ENCODE measurements around the gene KPNA1. TPM values are rescaled to one million over a fixed set of nuclear protein-coding genes. Genes with fewer than 3 reads are reported as not detected.

Gene KPNA1
- polyA plus RNA-seq, 4 donors, result 41.3 to 50.4 (median 48.9) TPM

DNA sequence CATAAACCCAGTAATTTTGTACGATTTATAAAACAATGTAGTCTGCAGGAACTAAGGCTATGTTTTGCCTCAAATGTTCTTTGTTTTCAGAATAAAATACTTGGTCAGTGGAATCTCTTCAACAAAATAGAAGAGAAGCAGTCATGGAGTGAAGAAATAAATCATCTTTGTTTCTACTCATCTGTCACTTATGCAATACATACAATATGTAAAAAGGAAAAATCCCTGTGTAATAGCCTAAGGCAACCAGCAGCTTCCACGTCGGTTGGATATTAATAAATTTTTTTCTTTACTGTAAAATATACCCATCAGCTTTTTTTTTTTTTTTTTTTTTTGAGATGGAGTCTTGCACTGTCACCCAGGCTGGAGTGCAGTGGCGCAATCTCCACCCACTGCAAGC lies 93.6 kb downstream of the KPNA1 start:
- no peak for DNase-seq (ENCODE audit: low read depth in 4 of 4, low spot score in 2 of 4)

- peak in 1 of 4 donors; percentile 10 for DNase-seq (ENCODE audit: low read depth in 4 of 4, low spot score in 2 of 4)
Measured at GRCh38 chr3:122416966-122417365, 97.8 kb downstream of the KPNA1 start.

DNA sequence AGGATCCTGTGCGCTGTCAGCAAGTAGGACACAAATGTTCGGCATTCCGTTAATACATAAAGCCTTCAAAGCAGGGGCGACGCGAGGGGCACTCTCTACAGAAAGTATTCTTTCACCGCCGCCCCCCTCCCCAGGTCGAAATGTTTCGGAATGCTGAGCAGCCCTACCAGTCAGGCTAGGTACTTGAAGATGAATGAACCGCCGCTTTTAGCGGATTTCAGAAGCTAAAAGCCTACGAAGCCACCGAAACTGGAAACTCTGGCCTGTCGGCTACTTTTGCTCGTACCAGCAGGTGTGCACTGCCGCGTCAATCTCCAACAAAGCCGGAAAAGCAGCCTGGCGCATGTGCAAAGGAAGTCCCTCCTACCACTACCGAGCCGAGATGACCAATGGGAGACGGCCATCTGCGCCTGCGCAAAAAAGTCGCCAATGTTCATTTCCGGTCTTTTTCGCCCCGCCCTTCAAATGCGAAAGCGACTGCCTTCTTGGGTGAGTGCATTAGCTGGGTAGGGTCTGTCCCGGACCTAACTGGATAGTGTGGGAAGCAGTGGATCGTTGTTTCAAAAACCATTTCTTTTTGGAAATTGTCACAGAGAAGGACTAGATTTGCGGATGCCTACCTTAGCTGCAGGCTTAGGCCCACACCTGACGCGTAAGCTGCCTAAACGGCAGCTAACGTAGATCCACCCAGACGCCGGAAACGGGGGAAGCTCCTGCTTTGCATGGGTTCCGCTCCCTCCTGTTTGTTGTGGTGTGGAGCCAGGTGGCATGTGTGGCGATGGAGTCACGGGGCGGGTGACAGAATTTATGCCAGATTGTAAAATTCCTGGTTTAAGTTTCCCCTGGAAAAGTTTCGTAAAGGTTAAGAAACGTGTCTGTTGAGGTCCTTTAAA lies 98.7 kb downstream of the KPNA1 start, which contains the start of gene WDR5B:
WDR5B (minus strand) TSS at position 301 of the 893 bp plus-strand sequence. CDS start 534 bp downstream, outside the sequence.
- peak; percentile 98 to 100 (median 98) for DNase-seq (ENCODE audit: low read depth in 4 of 4, low spot score in 2 of 4)

DNA sequence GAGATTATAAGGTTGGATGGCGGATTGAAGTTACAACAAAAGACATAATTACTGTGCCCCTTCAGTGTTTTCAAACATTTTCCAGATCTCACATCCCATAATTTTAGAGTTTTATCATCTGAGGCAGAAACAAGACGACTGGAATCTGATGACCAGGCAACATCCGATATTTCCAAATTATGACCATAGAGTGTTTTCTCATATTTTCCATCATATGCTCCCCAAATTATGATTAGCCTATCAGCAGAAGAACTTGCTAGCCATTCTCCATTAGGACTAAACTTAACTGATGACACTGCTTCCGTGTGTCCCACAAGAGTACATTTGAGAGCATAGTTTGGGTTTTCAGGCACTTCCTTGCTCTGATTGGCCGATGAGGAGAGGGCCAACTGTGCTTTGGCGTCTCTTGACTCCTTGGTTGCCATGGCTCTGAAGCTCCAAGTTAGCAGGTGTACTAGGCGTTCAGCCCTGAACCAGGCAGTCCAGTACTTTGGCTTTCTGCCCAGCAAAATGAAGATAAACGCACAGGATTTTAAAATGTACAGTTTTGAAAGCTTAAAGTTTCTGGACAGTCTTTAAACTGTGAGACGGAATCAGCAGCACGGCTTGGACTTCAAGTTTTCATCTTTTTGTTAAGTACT lies 99.5 kb downstream of the KPNA1 start:
- DNase-seq (ENCODE audit: low read depth in 4 of 4, low spot score in 2 of 4), result peak in 2 of 4 donors; percentile 16 to 31

- DNase-seq (ENCODE audit: low read depth in 4 of 4, low spot score in 2 of 4), result no peak
Measured at GRCh38 chr3:122414391-122414790, 100.3 kb downstream of the KPNA1 start.

- DNase-seq (ENCODE audit: low read depth in 4 of 4, low spot score in 2 of 4), result no peak
Measured at GRCh38 chr3:122410639-122411038, 104.1 kb downstream of the KPNA1 start.

DNA sequence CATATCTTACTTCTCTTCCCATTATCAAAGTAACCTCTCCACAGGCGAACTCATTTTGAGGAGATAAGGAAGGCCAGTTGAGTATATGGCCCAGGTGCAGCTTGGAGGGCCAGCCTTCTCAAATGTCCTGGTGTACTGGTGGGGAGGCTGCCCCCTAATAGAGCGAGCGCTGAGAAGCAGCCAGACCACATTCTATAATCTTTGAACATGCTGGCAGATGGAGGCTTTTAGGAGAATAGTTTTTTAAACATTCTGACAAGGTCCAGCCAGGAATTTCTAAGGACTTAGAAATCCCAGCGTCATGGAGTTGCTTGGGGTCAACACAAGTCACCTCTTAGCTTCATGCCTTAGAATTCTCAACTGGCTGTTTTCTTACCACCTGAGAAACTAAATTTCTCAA lies 104.6 kb downstream of the KPNA1 start:
- DNase-seq (ENCODE audit: low read depth in 4 of 4, low spot score in 2 of 4), result no peak

- no peak for DNase-seq (ENCODE audit: low read depth in 4 of 4, low spot score in 2 of 4)
Measured at GRCh38 chr3:122409446-122409845, 105.3 kb downstream of the KPNA1 start.

GRCh38 chr3:122407946-122408345 lies 106.8 kb downstream of the KPNA1 start:
- no peak for DNase-seq (ENCODE audit: low read depth in 4 of 4, low spot score in 2 of 4)

DNA sequence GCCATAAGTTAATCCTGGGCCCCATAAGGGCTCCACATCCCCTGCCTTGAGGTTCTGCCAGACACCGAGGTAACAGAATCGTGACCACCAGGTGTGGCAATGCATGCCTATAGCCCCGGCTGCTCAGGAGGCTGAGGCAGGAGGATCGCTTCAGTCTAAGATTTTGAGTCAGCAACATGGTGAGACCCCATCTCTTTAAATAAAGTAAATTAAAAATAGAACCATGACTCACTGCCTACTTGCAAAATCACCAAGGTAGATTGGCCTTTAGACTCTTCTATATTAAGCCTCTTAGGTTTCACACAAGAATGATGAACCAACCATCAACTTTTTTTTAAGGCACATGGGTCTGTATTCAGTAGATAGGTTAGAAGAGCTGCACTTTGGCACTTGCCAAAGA lies 108.5 kb downstream of the KPNA1 start:
- DNase-seq (ENCODE audit: low read depth in 4 of 4, low spot score in 2 of 4), result no peak

- DNase-seq (ENCODE audit: low read depth in 4 of 4, low spot score in 2 of 4), result no peak
Measured at GRCh38 chr3:122405015-122405414, 109.7 kb downstream of the KPNA1 start.

DNA sequence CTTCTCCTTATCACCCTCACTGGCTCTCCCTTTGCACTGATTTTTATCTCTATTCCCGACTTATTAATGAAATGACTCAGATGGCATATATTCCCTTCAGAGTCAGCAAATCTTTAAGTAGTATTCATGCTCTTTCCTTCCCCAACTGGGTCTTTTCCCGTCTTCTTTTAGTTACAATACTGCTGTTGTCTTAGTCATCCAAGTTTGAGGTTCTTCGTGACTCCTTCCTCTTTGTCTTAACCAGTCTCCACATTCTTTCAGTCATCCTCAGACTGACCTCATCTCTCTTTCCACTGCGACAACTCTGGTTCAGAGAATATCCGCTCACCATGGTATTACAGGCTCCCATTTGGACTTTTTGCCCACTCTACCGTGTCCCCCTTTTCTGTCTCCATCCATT lies 111.2 kb downstream of the KPNA1 start:
- no peak for DNase-seq (ENCODE audit: low read depth in 4 of 4, low spot score in 2 of 4)

DNA sequence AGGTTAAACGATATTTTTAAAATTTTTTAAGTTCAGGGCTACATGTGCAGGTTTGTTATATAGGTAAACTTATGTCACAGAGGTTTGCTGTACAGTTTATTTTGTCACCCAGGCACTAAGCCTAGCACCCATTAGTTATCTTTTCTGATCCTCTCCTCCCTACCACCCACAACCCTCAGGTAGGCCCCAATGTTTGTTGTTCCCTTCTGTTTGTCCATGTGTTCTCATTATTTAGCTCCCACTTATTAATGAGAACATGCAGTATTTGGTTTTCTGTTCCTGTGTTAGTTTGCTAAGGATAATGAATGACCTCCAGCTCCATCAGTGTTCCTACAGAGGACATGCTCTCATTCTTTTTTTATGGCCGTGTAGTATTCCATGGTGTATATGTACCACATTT lies 115.8 kb downstream of the KPNA1 start:
- DNase-seq (ENCODE audit: low read depth in 4 of 4, low spot score in 2 of 4), result no peak

- no peak for DNase-seq (ENCODE audit: low read depth in 4 of 4, low spot score in 2 of 4)
Measured at GRCh38 chr3:122397201-122397600, 117.5 kb downstream of the KPNA1 start.

DNA sequence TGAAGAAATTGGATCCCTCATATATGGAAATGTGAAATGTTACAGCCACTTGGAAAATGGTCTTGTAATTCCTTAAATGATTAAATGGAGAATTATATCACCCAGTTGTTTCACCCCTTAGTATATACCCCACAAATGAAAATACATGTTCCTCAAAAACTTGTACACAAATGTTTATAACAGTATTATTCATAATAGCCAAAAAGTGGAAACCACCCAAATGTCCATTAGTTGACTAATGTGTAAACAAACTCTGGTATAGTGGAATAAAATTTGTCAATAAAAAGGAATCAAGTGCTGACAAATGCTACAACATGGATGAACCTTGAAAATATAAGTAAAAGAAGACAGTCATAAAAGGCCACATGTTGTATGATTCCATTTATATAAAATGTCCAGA lies 118.2 kb downstream of the KPNA1 start:
- DNase-seq (ENCODE audit: low read depth in 4 of 4, low spot score in 2 of 4), result no peak

GRCh38 chr3:122395582-122395981 lies 119.2 kb downstream of the KPNA1 start:
- no peak for DNase-seq (ENCODE audit: low read depth in 4 of 4, low spot score in 2 of 4)

DNA sequence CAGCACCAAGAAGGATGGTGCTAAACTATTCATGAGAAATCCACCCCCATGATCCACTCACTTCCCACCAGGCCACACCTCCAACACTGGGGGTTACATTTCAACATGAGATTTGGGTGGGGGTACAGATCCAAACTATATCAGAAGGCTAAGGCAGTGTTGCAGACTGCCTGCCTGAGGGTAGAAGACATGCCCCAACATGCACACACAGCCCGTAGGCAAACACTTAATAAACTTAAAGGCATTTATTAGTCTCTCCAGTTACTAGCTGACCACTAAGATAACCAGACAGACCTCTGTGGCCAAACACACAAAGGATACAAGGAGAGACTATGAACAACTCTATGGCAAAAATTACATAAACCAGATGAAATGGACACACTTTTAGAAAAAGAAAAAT lies 120.6 kb downstream of the KPNA1 start:
- DNase-seq (ENCODE audit: low read depth in 4 of 4, low spot score in 2 of 4), result no peak

DNA sequence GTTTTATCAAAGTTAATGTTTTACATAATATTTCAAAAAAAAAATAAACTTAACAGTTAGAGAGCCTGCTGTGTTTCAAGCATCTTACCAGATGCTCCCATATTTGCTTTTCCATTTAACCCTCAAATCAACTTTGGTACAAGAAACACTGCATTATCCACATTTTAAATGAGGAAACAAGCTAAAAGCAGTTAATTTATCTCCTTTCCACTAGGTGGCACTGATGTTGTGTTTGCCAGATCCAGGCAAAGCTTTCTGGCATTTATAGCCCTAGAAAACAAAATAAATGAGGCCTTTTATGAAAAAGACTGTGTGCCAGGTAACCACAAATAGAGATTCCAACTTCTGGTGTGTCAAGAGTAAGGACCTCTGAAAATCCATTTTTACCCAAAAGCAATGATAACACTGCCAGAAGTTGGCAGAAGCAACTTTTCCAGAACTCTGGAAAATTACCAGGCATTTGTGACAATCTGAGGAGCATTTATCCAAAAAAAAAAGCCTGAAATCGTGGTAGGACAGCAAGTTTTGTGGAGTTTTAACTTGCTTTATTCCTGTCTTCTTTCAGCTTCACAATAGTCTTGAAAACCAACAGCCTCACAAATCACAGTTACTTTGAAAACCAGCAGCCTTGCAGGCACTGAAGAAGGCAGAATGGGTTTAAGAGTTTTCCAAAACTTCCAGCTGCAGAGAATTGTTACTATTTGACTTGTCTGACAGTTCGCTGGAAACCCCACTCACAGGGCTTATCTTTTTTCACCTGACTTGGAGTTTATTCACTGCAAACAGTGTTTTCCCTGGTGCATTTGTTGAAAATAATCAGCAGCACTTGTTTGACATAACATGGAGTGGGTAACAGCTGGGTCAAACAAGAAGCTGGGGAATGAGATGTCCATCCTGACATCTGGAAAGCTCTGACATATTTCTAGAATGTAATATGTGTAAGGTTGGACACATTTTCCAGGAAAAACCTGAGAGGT lies 121.6 kb downstream of the KPNA1 start:
- DNase-seq (ENCODE audit: low read depth in 4 of 4, low spot score in 2 of 4), result peak in 1 of 4 donors; percentile 27

GRCh38 chr3:122391681-122392446 lies 122.9 kb downstream of the KPNA1 start:
- no peak for DNase-seq (ENCODE audit: low read depth in 4 of 4, low spot score in 2 of 4)

DNA sequence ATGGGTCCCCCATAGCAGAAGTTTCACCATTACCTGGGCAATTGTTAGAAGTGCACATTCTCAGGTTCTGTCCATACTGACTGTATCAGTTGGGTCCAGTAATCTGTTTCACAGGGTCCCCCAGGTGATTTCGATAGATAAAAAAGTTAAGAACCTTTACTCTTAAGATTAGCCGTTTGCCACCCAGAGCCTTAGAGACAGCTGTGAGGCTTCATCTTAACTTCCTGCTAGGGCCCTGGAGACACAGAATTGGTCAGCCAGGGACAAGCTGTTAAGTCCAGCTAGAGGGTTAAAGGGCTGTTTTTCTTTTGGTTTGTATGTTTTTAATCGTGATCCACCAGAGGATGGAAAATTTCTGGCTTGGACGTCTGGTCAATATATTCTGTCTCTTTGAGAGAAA lies 124.1 kb downstream of the KPNA1 start:
- peak in 1 of 4 donors; percentile 11 for DNase-seq (ENCODE audit: low read depth in 4 of 4, low spot score in 2 of 4)
